Left ventricle myocardium inferior (tissue), 1 donor: ENCODE data around the gene MYCN. TPM values are rescaled to one million over a fixed set of nuclear protein-coding genes. Genes with fewer than 3 reads are reported as not detected.

Source experiments
- DNase-seq: peaks from one replicate; pipeline ENCODE4 v3.0.0-alpha.2; 2020
- H3K27ac ChIP-seq: fragments of 200-600 bp; replicated peaks from 2 replicates; pipeline ENCODE4 v1.8.0; 2021
- H3K27me3 ChIP-seq: fragments of 200-600 bp; 2 replicates; pipeline ENCODE4 v1.8.0; 2021; ENCODE audit warnings: low read depth
- H3K36me3 ChIP-seq: fragments of 200-600 bp; 2 replicates; pipeline ENCODE4 v1.8.0; 2021
- H3K4me1 ChIP-seq: fragments of 200-600 bp; 2 replicates; pipeline ENCODE4 v1.8.0; 2021
- H3K4me3 ChIP-seq: fragments of 200-600 bp; 2 replicates; pipeline ENCODE4 v1.8.0; 2021; ENCODE audit warnings: mild to moderate bottlenecking, moderate library complexity
- H3K9me3 ChIP-seq: fragments of 200-600 bp; replicated peaks from 2 replicates; pipeline ENCODE4 v1.8.0; 2021
- intact Hi-C: fragments of 100-400 bp; cut with micrococcal nuclease; formaldehyde crosslinking; loops from one replicate; pipeline ENCODE4 v1.11.0; 2022
- total RNA-seq: library from RNA; stranded (reverse); fragmentation: NEBNext Ultra II Directional; extraction: Animal tissue kit (Norgen Biotek cat#: 25700); gene quantifications from one replicate; pipeline ENCODE4 v1.2.1, GENCODE V29; 2021
- TF ChIP-seq, protein P1 (sequence below): fragments of 200-600 bp; IDR thresholded peaks from 2 replicates; pipeline ENCODE4 v1.8.0; 2021; ENCODE audit warnings: antibody characterized with exemption, mild to moderate bottlenecking, borderline replicate concordance
- donor health status: DM: no; HTN: yes; CAD: no; lungs with severe emphysema.

MYCN gene
- total RNA-seq, 1 donor from 2014 or later = 0.38 TPM

- intact Hi-C loops = no loop called here
- DNase-seq = no peak
Observed at GRCh38 chr2:15905986-15906491, 34.3 kb upstream of the MYCN start.

DNA sequence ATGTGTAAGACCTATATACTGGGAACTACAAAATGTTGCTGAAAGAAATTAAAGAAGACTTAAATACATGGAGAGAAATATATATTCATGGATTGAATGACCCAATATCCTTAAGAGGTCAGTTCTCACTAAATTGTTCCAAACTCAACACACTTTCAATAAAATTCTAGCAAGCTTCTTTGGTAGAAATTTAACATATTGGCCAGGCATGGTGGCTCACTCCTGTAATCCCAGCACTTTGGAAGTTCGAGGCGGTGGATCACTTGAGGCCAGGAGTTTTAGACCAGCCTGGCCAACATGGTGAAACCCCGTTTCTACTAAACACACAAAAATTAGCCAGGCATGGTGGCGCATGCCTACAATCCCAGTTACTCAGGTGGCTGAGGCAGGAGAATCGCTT lies 33.6 kb upstream of the MYCN start:
- no peak for DNase-seq
- intact Hi-C loops = no loop called here
- Histone ChIP-seq H3K36me3 (no peaks in the 10 kb centered on the region), H3K27ac (no peak overlapping the region), H3K4me1 (peaks cover 5% of the 10 kb centered on the region), H3K9me3 (peaks cover 11% of the 10 kb centered on the region), H3K27me3 (no peaks in the 10 kb centered on the region), H3K4me3 (no peak overlapping the region)
- TF ChIP-seq, protein P1, sequence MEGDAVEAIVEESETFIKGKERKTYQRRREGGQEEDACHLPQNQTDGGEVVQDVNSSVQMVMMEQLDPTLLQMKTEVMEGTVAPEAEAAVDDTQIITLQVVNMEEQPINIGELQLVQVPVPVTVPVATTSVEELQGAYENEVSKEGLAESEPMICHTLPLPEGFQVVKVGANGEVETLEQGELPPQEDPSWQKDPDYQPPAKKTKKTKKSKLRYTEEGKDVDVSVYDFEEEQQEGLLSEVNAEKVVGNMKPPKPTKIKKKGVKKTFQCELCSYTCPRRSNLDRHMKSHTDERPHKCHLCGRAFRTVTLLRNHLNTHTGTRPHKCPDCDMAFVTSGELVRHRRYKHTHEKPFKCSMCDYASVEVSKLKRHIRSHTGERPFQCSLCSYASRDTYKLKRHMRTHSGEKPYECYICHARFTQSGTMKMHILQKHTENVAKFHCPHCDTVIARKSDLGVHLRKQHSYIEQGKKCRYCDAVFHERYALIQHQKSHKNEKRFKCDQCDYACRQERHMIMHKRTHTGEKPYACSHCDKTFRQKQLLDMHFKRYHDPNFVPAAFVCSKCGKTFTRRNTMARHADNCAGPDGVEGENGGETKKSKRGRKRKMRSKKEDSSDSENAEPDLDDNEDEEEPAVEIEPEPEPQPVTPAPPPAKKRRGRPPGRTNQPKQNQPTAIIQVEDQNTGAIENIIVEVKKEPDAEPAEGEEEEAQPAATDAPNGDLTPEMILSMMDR = no peak

More at GRCh38 chr2:15905986-15906491, 34.3 kb upstream of the MYCN start:
- no peak overlapping the region for H3K4me3 ChIP-seq
- no peak overlapping the region for H3K27ac ChIP-seq
- H3K9me3 ChIP-seq = peaks cover 14% of the 10 kb centered on the region
- H3K4me1 ChIP-seq = no peaks in the 10 kb centered on the region
- TF ChIP-seq, protein P1 = no peak
- no peaks in the 10 kb centered on the region for H3K36me3 ChIP-seq
- H3K27me3 ChIP-seq = no peaks in the 10 kb centered on the region

DNA sequence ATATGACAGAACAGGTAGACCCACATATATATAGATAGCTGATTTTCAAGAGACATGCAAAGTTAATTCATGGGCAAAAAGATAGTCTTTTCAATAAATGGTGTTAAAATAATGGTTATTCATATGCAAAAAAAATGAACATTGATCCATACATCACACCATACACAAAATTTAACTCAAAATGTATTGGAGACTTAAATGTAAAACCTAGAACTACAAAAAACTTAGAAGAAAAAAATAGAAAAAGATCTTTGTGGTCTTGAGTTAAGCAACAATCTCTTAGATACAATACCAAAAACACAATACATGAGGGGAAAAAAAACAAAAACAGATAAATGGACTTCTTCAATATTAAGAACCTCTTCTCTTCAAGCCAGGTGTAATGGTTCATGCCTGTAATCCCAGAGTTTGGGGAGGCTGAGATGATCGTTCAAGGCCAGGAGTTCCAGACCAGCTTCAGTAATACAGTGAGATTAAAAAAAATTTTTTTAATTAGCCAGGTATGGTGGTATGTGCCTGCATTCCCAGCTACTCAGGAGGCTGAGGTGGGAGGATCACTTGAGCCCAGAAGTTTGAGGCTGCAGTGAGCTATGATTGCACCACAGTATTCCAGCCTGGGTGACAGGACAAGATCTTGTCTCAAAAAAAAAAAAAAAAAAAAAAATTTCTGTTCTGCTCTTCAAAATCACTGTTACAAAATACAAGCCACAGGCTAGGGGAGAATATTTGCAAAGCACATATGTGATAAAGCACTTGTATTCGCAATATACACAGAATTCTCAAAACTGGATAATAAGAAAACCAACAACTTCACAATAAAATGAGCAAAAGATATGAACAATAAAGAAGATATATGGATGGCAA lies 32.7 kb upstream of the MYCN start:
- DNase-seq = no peak
- intact Hi-C loops = no loop called here
- H3K4me1 ChIP-seq = peaks cover 14% of the 10 kb centered on the region
- H3K27ac ChIP-seq = no peak overlapping the region
- H3K4me3 ChIP-seq = no peak overlapping the region
- H3K36me3 ChIP-seq = no peaks in the 10 kb centered on the region
- peaks cover 11% of the 10 kb centered on the region for H3K9me3 ChIP-seq
- no peaks in the 10 kb centered on the region for H3K27me3 ChIP-seq
- TF ChIP-seq, protein P1 = no peak

GRCh38 chr2:15908371-15908770 lies 32.0 kb upstream of the MYCN start:
- Histone ChIP-seq H3K9me3 (peaks cover 11% of the 10 kb centered on the region), H3K27me3 (no peaks in the 10 kb centered on the region), H3K4me3 (no peak overlapping the region), H3K27ac (no peak overlapping the region), H3K36me3 (no peaks in the 10 kb centered on the region), H3K4me1 (peaks cover 21% of the 10 kb centered on the region)
- intact Hi-C loops = no loop called here
- TF ChIP-seq, protein P1 = no peak
- DNase-seq = no peak

DNA sequence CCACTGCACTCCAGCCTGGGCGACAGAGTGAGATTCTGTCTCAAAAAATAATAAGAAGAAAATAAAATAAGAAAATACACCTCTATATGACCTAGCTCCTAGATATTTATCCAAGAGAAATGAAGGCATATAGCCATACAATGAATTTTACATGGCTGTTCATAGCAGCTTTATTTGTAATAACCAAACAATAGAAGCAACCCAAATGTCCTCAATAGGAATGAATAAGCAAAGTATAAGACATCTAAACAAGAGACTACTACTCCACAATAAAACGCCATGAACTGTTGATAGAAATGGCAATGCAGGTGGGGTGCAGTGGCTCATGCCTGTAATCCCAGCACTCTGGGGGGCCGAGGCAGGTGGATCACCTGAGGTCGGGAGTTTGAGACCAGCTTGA lies 31.2 kb upstream of the MYCN start:
- H3K27me3 ChIP-seq = no peaks in the 10 kb centered on the region
- no peak overlapping the region for H3K27ac ChIP-seq
- TF ChIP-seq, protein P1 = no peak
- H3K4me3 ChIP-seq = no peak overlapping the region
- intact Hi-C loops = no loop called here
- peaks cover 11% of the 10 kb centered on the region for H3K9me3 ChIP-seq
- no peaks in the 10 kb centered on the region for H3K36me3 ChIP-seq
- H3K4me1 ChIP-seq = peaks cover 28% of the 10 kb centered on the region
- DNase-seq = no peak
